Mesothelial cell of epicardium (in vitro differentiated cells): ENCODE data around the gene OGG1. TPM values are rescaled to one million over a fixed set of nuclear protein-coding genes. Genes with fewer than 3 reads are reported as not detected.

Experiments used
- DNase-seq, 2 experiments: peaks; one replicate each; pipeline ENCODE4 v3.0.0; 2021; ENCODE audit warnings: low spot score in 2 of 2; ENCODE audit not compliant: unreplicated experiment in 2 of 2
- H3K27ac Mint-ChIP-seq: 2 replicates; pipeline ENCODE4 v1.8.0; 2021; ENCODE audit warnings: mixed read lengths
- H3K27me3 Mint-ChIP-seq: 2 replicates; pipeline ENCODE4 v1.8.0; 2021; ENCODE audit warnings: low read depth, mixed read lengths
- H3K36me3 Mint-ChIP-seq: 2 replicates; pipeline ENCODE4 v1.8.0; 2021; ENCODE audit warnings: mixed read lengths
- H3K4me1 Mint-ChIP-seq: 2 replicates; pipeline ENCODE4 v1.8.0; 2021; ENCODE audit warnings: mixed read lengths
- H3K4me3 Mint-ChIP-seq: 2 replicates; pipeline ENCODE4 v1.8.0; 2021; ENCODE audit warnings: mild to moderate bottlenecking, moderate library complexity, mixed read lengths
- H3K9me3 Mint-ChIP-seq: 2 replicates; pipeline ENCODE4 v1.8.0; 2021; ENCODE audit warnings: mixed read lengths
- total RNA-seq: library from RNA; stranded (reverse); gene quantifications from 3 replicates; pipeline ENCODE4 v1.2.1, GENCODE V29; 2021
- TF ChIP-seq, protein P1 (sequence below): fragments of 200-600 bp; sonication (generic); IDR thresholded peaks from one replicate; pipeline ENCODE4 v1.5.0; 2021; ENCODE audit warnings: antibody characterized with exemption; ENCODE audit not compliant: unreplicated experiment

Gene OGG1
- total RNA-seq, 1 donor from 2014 or later, result 51.0 TPM

DNA sequence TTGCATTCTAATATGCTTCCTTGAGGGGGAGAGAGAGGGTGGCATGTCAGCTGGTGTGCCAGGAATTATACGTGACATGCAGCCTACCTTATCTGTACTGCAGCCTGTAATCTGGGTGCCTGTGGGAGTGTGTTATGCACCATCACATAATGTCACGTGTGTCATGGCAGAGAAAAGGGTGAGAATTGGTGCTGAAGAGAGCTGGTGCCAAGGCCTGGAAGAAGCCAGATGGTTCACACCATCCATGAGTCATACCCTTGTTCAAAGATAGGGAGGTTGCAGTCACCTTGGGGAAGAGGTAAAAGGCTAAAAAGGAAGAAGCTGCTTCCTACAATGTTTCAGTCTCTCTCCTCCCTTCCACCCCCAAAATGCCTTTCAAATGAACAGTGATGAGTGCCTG lies 12.9 kb upstream of the OGG1 start:
- TF ChIP-seq, protein P1, sequence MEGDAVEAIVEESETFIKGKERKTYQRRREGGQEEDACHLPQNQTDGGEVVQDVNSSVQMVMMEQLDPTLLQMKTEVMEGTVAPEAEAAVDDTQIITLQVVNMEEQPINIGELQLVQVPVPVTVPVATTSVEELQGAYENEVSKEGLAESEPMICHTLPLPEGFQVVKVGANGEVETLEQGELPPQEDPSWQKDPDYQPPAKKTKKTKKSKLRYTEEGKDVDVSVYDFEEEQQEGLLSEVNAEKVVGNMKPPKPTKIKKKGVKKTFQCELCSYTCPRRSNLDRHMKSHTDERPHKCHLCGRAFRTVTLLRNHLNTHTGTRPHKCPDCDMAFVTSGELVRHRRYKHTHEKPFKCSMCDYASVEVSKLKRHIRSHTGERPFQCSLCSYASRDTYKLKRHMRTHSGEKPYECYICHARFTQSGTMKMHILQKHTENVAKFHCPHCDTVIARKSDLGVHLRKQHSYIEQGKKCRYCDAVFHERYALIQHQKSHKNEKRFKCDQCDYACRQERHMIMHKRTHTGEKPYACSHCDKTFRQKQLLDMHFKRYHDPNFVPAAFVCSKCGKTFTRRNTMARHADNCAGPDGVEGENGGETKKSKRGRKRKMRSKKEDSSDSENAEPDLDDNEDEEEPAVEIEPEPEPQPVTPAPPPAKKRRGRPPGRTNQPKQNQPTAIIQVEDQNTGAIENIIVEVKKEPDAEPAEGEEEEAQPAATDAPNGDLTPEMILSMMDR, result no peak
- H3K9me3 Mint-ChIP-seq, result no peaks in the 10 kb centered on the region
- peaks cover 17% of the 10 kb centered on the region for H3K4me1 Mint-ChIP-seq
- H3K36me3 Mint-ChIP-seq, result peaks cover 28% of the 10 kb centered on the region
- H3K27me3 Mint-ChIP-seq, result no peaks in the 10 kb centered on the region
- H3K4me3 Mint-ChIP-seq, result no peak overlapping the region
- H3K27ac Mint-ChIP-seq, result no peak overlapping the region
- DNase-seq, result no peak

GRCh38 chr3:9739181-9739580 lies 10.6 kb upstream of the OGG1 start:
- no peak overlapping the region for H3K4me3 Mint-ChIP-seq
- H3K27me3 Mint-ChIP-seq, result no peaks in the 10 kb centered on the region
- H3K4me1 Mint-ChIP-seq, result no peaks in the 10 kb centered on the region
- TF ChIP-seq, protein P1, result no peak
- no peak overlapping the region for H3K27ac Mint-ChIP-seq
- H3K9me3 Mint-ChIP-seq, result no peaks in the 10 kb centered on the region
- H3K36me3 Mint-ChIP-seq, result peaks cover 34% of the 10 kb centered on the region
- DNase-seq, result no peak

GRCh38 chr3:9742560-9742959 lies 7.2 kb upstream of the OGG1 start:
- Mint-ChIP-seq H3K4me1 (no peaks in the 10 kb centered on the region), H3K27ac (no peak overlapping the region), H3K4me3 (no peak overlapping the region), H3K9me3 (no peaks in the 10 kb centered on the region), H3K27me3 (no peaks in the 10 kb centered on the region), H3K36me3 (peaks cover 31% of the 10 kb centered on the region)
- no peak for DNase-seq
- TF ChIP-seq, protein P1, result no peak

- Mint-ChIP-seq H3K27ac (no peak overlapping the region), H3K36me3 (peaks cover 32% of the 10 kb centered on the region), H3K9me3 (no peaks in the 10 kb centered on the region), H3K27me3 (no peaks in the 10 kb centered on the region), H3K4me3 (no peak overlapping the region), H3K4me1 (no peaks in the 10 kb centered on the region)
- DNase-seq, result no peak
- TF ChIP-seq, protein P1, result no peak
Measured at GRCh38 chr3:9743548-9743947, 6.2 kb upstream of the OGG1 start.

GRCh38 chr3:9744162-9744561 lies 5.6 kb upstream of the OGG1 start:
- H3K27me3 Mint-ChIP-seq, result no peaks in the 10 kb centered on the region

More at GRCh38 chr3:9744162-9744561, 5.6 kb upstream of the OGG1 start:
- TF ChIP-seq, protein P1, result no peak
- no peaks in the 10 kb centered on the region for H3K9me3 Mint-ChIP-seq
- no peak overlapping the region for H3K27ac Mint-ChIP-seq
- no peak for DNase-seq
- peaks cover 2% of the 10 kb centered on the region for H3K4me1 Mint-ChIP-seq
- H3K4me3 Mint-ChIP-seq, result no peak overlapping the region
- peaks cover 29% of the 10 kb centered on the region for H3K36me3 Mint-ChIP-seq
